Measurements from ENCODE around the gene RABEPK.
A peak's percentile ranks its signal among the peaks of the same experiment; 100 is the strongest.
"Not testable (repeated sequence)": the region's sequence is repeated elsewhere in the genome, so short reads cannot be mapped to it uniquely, and the experiment has no call there.

Gene RABEPK

GRCh38 chr9:125258832-125259534, 58.6 kb downstream of the RABEPK start:
- no peak overlapping the region for H3K4me3 ChIP-seq (ENCODE audit: low read depth, low read length)
- TF ChIP-seq CTCF (IDR thresholded peaks at IDR 0.05; ENCODE audit: borderline replicate concordance, insufficient read depth, low read depth, low read length): no peak

- TF ChIP-seq CTCF (IDR thresholded peaks at IDR 0.05; ENCODE audit: borderline replicate concordance, insufficient read depth, low read depth, low read length): no peak
- H3K4me3 ChIP-seq (ENCODE audit: low read depth, low read length): no peak overlapping the region
These were observed 60.2 kb downstream of the RABEPK start for GRCh38 chr9:125260561-125260960.

DNA sequence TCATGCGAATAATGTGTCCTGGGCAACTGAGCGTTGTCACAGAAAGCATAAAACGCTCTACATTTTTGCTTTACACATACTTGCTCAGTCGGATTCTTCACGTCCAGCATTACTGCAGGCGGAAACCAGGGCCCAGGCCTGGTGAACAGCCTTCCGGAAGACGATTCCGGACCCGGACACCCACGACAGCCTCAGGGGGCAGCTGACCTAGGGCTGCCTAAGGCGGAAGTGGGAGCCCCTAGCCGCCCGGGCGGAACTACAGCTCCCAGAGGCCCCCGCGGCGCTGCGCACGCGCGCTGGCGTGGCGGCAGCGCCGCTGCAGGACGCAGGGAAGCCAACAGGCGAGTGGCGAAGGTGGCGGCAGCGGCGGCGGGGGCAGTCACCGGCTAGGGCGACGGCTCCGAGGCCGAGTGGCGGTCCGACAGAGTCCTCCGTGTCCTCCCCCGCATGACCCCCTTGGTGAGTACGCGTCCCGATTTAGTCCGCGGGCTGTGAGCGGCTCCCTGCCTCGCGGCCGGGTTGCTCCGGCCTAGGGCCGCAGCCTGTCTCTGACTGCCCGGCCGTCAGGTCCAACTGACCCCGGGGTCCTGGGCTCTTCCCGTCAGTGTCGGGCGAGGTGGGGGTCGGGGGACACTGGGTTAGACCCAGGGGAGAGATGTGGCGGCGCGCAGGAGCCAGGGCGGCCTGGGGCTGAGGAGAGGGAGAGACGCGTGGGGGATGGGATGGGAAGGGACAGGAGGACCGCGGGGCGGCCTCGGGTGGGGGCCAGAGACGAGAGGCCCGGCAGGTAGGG, 61.4 kb downstream of the RABEPK start, which contains the start of gene GAPVD1:
Gene GAPVD1, plus strand, starts transcription at position 326 of the 793 bp plus-strand sequence. CDS start 37,096 bp downstream, outside the sequence.
- H3K4me3 ChIP-seq (ENCODE audit: low read depth, low read length): peak within 1 kb of the TSS; percentile 84
- peak; percentile 64 for TF ChIP-seq CTCF (IDR thresholded peaks at IDR 0.05; ENCODE audit: borderline replicate concordance, insufficient read depth, low read depth, low read length)

GRCh38 chr9:125262294-125262991, 62.1 kb downstream of the RABEPK start:
- peak overlapping the region; percentile 84 for H3K4me3 ChIP-seq (ENCODE audit: low read depth, low read length)
- no peak for TF ChIP-seq CTCF (IDR thresholded peaks at IDR 0.05; ENCODE audit: borderline replicate concordance, insufficient read depth, low read depth, low read length)

- not testable (repeated sequence) for H3K4me3 ChIP-seq (ENCODE audit: low read depth, low read length)
These were observed 63.7 kb downstream of the RABEPK start for GRCh38 chr9:125264068-125264467.

DNA sequence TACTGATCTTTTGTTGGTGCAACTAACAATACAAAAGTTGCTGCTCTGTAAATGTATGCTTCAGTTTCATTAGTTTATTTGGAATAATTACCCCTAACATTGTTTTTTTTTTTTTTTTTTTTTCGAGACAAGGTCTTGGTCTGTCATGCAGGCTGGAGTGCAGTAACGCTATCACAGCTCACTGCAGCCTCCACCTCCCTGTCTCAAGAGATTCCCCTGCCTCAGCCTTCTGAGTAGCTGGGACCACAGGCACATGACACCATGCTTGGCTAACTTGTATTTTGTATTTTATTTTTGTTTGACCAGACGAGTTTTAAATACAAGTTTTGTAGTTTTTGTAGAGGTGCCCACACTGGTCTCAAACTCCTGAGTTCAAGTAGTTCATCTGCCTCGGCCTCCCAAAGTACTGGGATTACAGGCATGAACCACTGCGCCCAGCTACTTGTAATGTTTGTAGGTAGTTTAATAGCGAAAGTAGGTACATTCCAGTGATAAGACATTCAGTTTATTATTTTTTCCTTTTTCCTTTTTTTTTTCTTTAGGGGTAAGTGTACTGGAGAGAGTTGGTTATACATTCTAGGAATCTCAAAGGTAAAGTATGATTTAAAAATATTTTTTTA, 68.2 kb downstream of the RABEPK start:
- no peak for TF ChIP-seq CTCF (IDR thresholded peaks at IDR 0.05; ENCODE audit: borderline replicate concordance, insufficient read depth, low read depth, low read length)
- H3K4me3 ChIP-seq (ENCODE audit: low read depth, low read length): no peak overlapping the region

- H3K4me3 ChIP-seq (ENCODE audit: low read depth, low read length): no peak overlapping the region
These were observed 68.7 kb downstream of the RABEPK start for GRCh38 chr9:125269014-125269397.

More at GRCh38 chr9:125269014-125269397, 68.7 kb downstream of the RABEPK start:
- TF ChIP-seq CTCF (IDR thresholded peaks at IDR 0.05; ENCODE audit: borderline replicate concordance, insufficient read depth, low read depth, low read length): no peak

Measured in GM12875 (cell line).